HEK293 (cell line): ENCODE measurements around the gene XIRP1.

Experiments
- GLI4 ChIP-seq: fragments of 450-650 bp; formaldehyde crosslinking; IDR thresholded peaks from 2 replicates; pipeline ENCODE4 v1.5.1; 2016; ENCODE audit warnings: missing biosample characterization, missing genetic modification characterization
- KLF7 ChIP-seq: fragments of 450-650 bp; formaldehyde crosslinking; IDR thresholded peaks from 2 replicates; pipeline ENCODE4 v1.5.1; 2016; ENCODE audit warnings: missing biosample characterization, missing genetic modification characterization, borderline replicate concordance
- ZNF138 ChIP-seq: fragments of 450-650 bp; formaldehyde crosslinking; IDR thresholded peaks from 2 replicates; pipeline ENCODE4 v1.5.1; 2016; ENCODE audit warnings: missing biosample characterization, missing genetic modification characterization, borderline replicate concordance
- ZNF341 ChIP-seq: fragments of 450-650 bp; formaldehyde crosslinking; IDR thresholded peaks from 2 replicates; pipeline ENCODE4; 2016; ENCODE audit warnings: low read depth, missing biosample characterization, missing genetic modification characterization
- ZNF623 ChIP-seq: fragments of 450-650 bp; formaldehyde crosslinking; IDR thresholded peaks from 2 replicates; pipeline ENCODE4 v1.5.1; 2016; ENCODE audit warnings: missing biosample characterization, missing genetic modification characterization
- ZNF660 ChIP-seq: fragments of 450-650 bp; IDR thresholded peaks from 2 replicates; pipeline ENCODE4 v1.5.1; 2018; ENCODE audit warnings: missing biosample characterization, mild to moderate bottlenecking, missing genetic modification characterization
- TF ChIP-seq, protein P1 (sequence below): fragments of 450-650 bp; IDR thresholded peaks from 2 replicates; pipeline ENCODE4 v1.5.1; 2018; ENCODE audit warnings: missing biosample characterization, mild to moderate bottlenecking, missing genetic modification characterization
- TF ChIP-seq, protein P2 (sequence below): fragments of 450-650 bp; IDR thresholded peaks from 2 replicates; pipeline ENCODE4 v1.5.1; 2018; ENCODE audit warnings: missing biosample characterization, missing genetic modification characterization
- TF ChIP-seq, protein P3 (sequence below): fragments of 450-650 bp; formaldehyde crosslinking; IDR thresholded peaks from 2 replicates; pipeline ENCODE4 v1.5.1; 2016; ENCODE audit warnings: missing biosample characterization, missing genetic modification characterization

DNA sequence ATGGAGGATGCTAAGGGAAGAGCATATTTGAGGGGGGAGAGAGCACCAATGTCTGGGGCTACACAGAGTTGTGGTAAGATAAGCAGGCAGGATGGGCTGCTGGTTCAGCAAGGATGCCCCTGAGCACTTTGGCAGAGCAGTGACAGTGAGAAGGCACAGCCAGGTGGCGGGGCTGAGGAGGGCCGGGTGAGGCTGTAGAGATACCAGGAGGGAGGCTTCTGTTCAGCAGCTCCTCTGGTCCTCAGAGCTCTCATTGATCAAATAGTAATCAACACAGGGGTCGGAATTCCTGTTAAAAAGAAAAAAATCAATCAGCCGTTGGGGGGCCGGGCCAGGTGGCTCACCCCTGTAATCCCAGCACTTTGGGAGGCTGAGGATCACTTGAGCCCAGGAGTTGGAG is 11.5 kb upstream of the XIRP1 start:
- TF ChIP-seq ZNF138, result no peak
- TF ChIP-seq, protein P1, sequence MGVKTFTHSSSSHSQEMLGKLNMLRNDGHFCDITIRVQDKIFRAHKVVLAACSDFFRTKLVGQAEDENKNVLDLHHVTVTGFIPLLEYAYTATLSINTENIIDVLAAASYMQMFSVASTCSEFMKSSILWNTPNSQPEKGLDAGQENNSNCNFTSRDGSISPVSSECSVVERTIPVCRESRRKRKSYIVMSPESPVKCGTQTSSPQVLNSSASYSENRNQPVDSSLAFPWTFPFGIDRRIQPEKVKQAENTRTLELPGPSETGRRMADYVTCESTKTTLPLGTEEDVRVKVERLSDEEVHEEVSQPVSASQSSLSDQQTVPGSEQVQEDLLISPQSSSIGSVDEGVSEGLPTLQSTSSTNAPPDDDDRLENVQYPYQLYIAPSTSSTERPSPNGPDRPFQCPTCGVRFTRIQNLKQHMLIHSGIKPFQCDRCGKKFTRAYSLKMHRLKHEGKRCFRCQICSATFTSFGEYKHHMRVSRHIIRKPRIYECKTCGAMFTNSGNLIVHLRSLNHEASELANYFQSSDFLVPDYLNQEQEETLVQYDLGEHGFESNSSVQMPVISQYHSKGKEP (tag by site-specific recombination), result no peak
- TF ChIP-seq, protein P2, sequence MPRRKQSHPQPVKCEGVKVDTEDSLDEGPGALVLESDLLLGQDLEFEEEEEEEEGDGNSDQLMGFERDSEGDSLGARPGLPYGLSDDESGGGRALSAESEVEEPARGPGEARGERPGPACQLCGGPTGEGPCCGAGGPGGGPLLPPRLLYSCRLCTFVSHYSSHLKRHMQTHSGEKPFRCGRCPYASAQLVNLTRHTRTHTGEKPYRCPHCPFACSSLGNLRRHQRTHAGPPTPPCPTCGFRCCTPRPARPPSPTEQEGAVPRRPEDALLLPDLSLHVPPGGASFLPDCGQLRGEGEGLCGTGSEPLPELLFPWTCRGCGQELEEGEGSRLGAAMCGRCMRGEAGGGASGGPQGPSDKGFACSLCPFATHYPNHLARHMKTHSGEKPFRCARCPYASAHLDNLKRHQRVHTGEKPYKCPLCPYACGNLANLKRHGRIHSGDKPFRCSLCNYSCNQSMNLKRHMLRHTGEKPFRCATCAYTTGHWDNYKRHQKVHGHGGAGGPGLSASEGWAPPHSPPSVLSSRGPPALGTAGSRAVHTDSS (tag by site-specific recombination), result no peak
- TF ChIP-seq KLF7 (tag by site-specific recombination), result no peak
- TF ChIP-seq ZNF623 (tag by site-specific recombination), result no peak
- no peak for TF ChIP-seq GLI4 (tag by site-specific recombination)
- TF ChIP-seq ZNF341 (tag by site-specific recombination), result no peak
- TF ChIP-seq, protein P3, sequence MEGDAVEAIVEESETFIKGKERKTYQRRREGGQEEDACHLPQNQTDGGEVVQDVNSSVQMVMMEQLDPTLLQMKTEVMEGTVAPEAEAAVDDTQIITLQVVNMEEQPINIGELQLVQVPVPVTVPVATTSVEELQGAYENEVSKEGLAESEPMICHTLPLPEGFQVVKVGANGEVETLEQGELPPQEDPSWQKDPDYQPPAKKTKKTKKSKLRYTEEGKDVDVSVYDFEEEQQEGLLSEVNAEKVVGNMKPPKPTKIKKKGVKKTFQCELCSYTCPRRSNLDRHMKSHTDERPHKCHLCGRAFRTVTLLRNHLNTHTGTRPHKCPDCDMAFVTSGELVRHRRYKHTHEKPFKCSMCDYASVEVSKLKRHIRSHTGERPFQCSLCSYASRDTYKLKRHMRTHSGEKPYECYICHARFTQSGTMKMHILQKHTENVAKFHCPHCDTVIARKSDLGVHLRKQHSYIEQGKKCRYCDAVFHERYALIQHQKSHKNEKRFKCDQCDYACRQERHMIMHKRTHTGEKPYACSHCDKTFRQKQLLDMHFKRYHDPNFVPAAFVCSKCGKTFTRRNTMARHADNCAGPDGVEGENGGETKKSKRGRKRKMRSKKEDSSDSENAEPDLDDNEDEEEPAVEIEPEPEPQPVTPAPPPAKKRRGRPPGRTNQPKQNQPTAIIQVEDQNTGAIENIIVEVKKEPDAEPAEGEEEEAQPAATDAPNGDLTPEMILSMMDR (tag by site-specific recombination), result no peak
- TF ChIP-seq ZNF660, result no peak
